H9 (cell line): ENCODE data around the gene DCHS2. TPM values are rescaled to one million over a fixed set of nuclear protein-coding genes. Genes with fewer than 3 reads are reported as not detected.

Experiments used
- DNase-seq: peaks from one replicate; pipeline ENCODE4 v3.0.0-alpha.2; 2017
- H2AFZ ChIP-seq: one replicate; pipeline ENCODE4 v1.6.1; 2013; ENCODE audit warnings: mild to moderate bottlenecking, low read length, control low read depth, moderate library complexity
- H2AK5ac ChIP-seq: 2 replicates; pipeline ENCODE4 v1.6.1; 2013; ENCODE audit warnings: low read length, control low read depth, mixed read lengths; ENCODE audit not compliant: insufficient read length
- H2BK120ac ChIP-seq: one replicate; pipeline ENCODE4 v1.6.1; 2013; ENCODE audit warnings: low read depth, mild to moderate bottlenecking, low read length, control low read depth, inconsistent platforms; ENCODE audit not compliant: poor library complexity, severe bottlenecking
- H2BK12ac ChIP-seq: 2 replicates; pipeline ENCODE4 v1.6.1; 2013; ENCODE audit warnings: low read length, control low read depth, mixed read lengths, low read depth; ENCODE audit not compliant: insufficient read length
- H2BK15ac ChIP-seq: 2 replicates; pipeline ENCODE4 v1.6.1; 2013; ENCODE audit warnings: low read depth, low read length, control low read depth
- H2BK20ac ChIP-seq: one replicate; pipeline ENCODE4 v1.6.1; 2013; ENCODE audit warnings: low read depth, mild to moderate bottlenecking, low read length, control low read depth, inconsistent platforms; ENCODE audit not compliant: poor library complexity, severe bottlenecking
- H2BK5ac ChIP-seq: 2 replicates; pipeline ENCODE4 v1.6.1; 2013; ENCODE audit warnings: low read length, control low read depth, mixed read lengths; ENCODE audit not compliant: insufficient read length
- H3K14ac ChIP-seq: 2 replicates; pipeline ENCODE4 v1.6.1; 2013; ENCODE audit warnings: low read length, control low read depth; ENCODE audit not compliant: insufficient read depth
- H3K18ac ChIP-seq: 2 replicates; pipeline ENCODE4 v1.6.1; 2013; ENCODE audit warnings: low read depth, mild to moderate bottlenecking, mixed read lengths, low read length, control low read depth; ENCODE audit not compliant: insufficient read length
- H3K23ac ChIP-seq: 2 replicates; pipeline ENCODE4 v1.6.1; 2013; ENCODE audit warnings: low read length, control low read depth, mixed read lengths, low read depth; ENCODE audit not compliant: insufficient read length
- H3K23me2 ChIP-seq: 2 replicates; pipeline ENCODE4 v1.6.1; 2013; ENCODE audit warnings: low read depth, mild to moderate bottlenecking, mixed read lengths, low read length, control low read depth; ENCODE audit not compliant: insufficient read length, poor library complexity, severe bottlenecking
- H3K27ac ChIP-seq: 2 replicates; pipeline ENCODE4 v1.5.1; 2013; ENCODE audit warnings: low read length, control low read depth, mixed read lengths, low read depth; ENCODE audit not compliant: insufficient read length
- H3K27me3 ChIP-seq: 2 replicates; pipeline ENCODE4 v1.6.1; 2013; ENCODE audit warnings: low read length, control low read depth, inconsistent platforms; ENCODE audit not compliant: insufficient read depth
- H3K4ac ChIP-seq: 2 replicates; pipeline ENCODE4 v1.6.1; 2013; ENCODE audit warnings: low read depth, mild to moderate bottlenecking, control low read depth, inconsistent platforms, low read length, moderate library complexity
- H3K4me1 ChIP-seq: 2 replicates; pipeline ENCODE4 v1.6.1; 2013; ENCODE audit warnings: low read length, control low read depth, inconsistent platforms; ENCODE audit not compliant: insufficient read depth
- H3K4me2 ChIP-seq: 2 replicates; pipeline ENCODE4 v1.6.1; 2013; ENCODE audit warnings: low read length, control low read depth, mixed read lengths; ENCODE audit not compliant: insufficient read length, insufficient read depth
- H3K56ac ChIP-seq: 2 replicates; pipeline ENCODE4 v1.6.1; 2013; ENCODE audit warnings: low read depth, mild to moderate bottlenecking, mixed read lengths, low read length, control low read depth; ENCODE audit not compliant: insufficient read length
- H3K79me1 ChIP-seq: 2 replicates; pipeline ENCODE4 v1.6.1; 2013; ENCODE audit warnings: low read depth, mild to moderate bottlenecking, moderate library complexity, low read length, control low read depth, inconsistent platforms; ENCODE audit not compliant: insufficient read depth, poor library complexity, severe bottlenecking
- H3K79me2 ChIP-seq: 2 replicates; pipeline ENCODE4 v1.6.1; 2013; ENCODE audit warnings: low read length, control low read depth, inconsistent platforms; ENCODE audit not compliant: insufficient read depth
- H3K9ac ChIP-seq: 2 replicates; pipeline ENCODE4 v1.6.1; 2013; ENCODE audit warnings: low read length, control low read depth, mixed read lengths; ENCODE audit not compliant: insufficient read length; ENCODE audit errors: extremely low read depth
- H3K9me3 ChIP-seq: one replicate; pipeline ENCODE4 v1.6.1; 2013; ENCODE audit warnings: low read depth, low read length, inconsistent platforms; ENCODE audit not compliant: control insufficient read depth
- H3T11ph ChIP-seq: one replicate; pipeline ENCODE4 v1.6.1; 2013; ENCODE audit warnings: mild to moderate bottlenecking, low read length, control low read depth, inconsistent platforms
- H4K20me1 ChIP-seq: one replicate; pipeline ENCODE4 v1.6.1; 2013; ENCODE audit not compliant: control insufficient read depth, insufficient read length, insufficient read depth
- H4K5ac ChIP-seq: 2 replicates; pipeline ENCODE4 v1.6.1; 2013; ENCODE audit warnings: low read depth, mild to moderate bottlenecking, mixed read lengths, low read length, control low read depth; ENCODE audit not compliant: insufficient read length
- H4K8ac ChIP-seq: replicated peaks from 2 replicates; pipeline ENCODE4 v1.6.1; 2013; ENCODE audit warnings: low read length, control low read depth, mixed read lengths, low read depth; ENCODE audit not compliant: insufficient read length
- H4K91ac ChIP-seq: 2 replicates; pipeline ENCODE4 v1.6.1; 2013; ENCODE audit warnings: low read depth, mild to moderate bottlenecking, moderate library complexity, mixed read lengths, low read length, control low read depth; ENCODE audit not compliant: insufficient read length
- H3K27ac Mint-ChIP-seq, 3 experiments: 2 replicates in 2 of 3; 3 replicates in 1 of 3; pipeline ENCODE4 v1.8.0; 2020 to 2021; ENCODE audit warnings: mixed read lengths in 3 of 3, mild to moderate bottlenecking in 1 of 3, moderate library complexity in 1 of 3
- H3K27me3 Mint-ChIP-seq: 2 replicates; pipeline ENCODE4 v1.8.0; 2021; ENCODE audit warnings: low read depth, mild to moderate bottlenecking, moderate library complexity, mixed read lengths
- H3K36me3 Mint-ChIP-seq, 3 experiments: 2 replicates in 2 of 3; 3 replicates in 1 of 3; pipeline ENCODE4 v1.8.0; 2020 to 2021; ENCODE audit warnings: low read depth in 3 of 3, mixed read lengths in 3 of 3; ENCODE audit not compliant: insufficient read depth in 1 of 3
- H3K4me1 Mint-ChIP-seq, 2 experiments: 2 replicates each; pipeline ENCODE4 v1.8.0; 2020; ENCODE audit warnings: mixed read lengths in 2 of 2
- H3K4me3 Mint-ChIP-seq, 2 experiments: 2 replicates in 1 of 2; 3 replicates in 1 of 2; pipeline ENCODE4 v1.8.0; 2020 to 2021; ENCODE audit warnings: mild to moderate bottlenecking in 2 of 2, mixed read lengths in 2 of 2, moderate library complexity in 1 of 2
- H3K9me3 Mint-ChIP-seq, 2 experiments: 2 replicates in 1 of 2; 3 replicates in 1 of 2; pipeline ENCODE4 v1.8.0; 2020; ENCODE audit warnings: mild to moderate bottlenecking in 2 of 2, mixed read lengths in 2 of 2, moderate library complexity in 1 of 2
- CTCF ChIP-seq: fragments of 200-600 bp; sonication (generic); conservative IDR thresholded peaks from 3 replicates; pipeline ENCODE4 v1.8.0; 2021; ENCODE audit warnings: antibody characterized with exemption, mild to moderate bottlenecking
- WGBS: extraction: QIAGEN DNeasy Blood & Tissue Kit; methylation state at CpG from one replicate; pipeline ENCODE4 v1.1.7; 2013; ENCODE audit warnings: missing lambda C conversion rate, low lambda C conversion rate, mixed read lengths; ENCODE audit not compliant: insufficient read length; ENCODE audit errors: extremely low coverage; 5-methylcytosine and 5-hydroxymethylcytosine counted together
- total RNA-seq: library from RNA; stranded (reverse); gene quantifications from 2 replicates; pipeline ENCODE4 v1.2.1, GENCODE V29; 2021

The DCHS2 gene
- total RNA-seq, 1 experiment from 2014 or later, result 0.57 TPM

- H3K23me2 ChIP-seq, result no peaks in the 10 kb centered on the region
- no peak overlapping the region for H3K56ac ChIP-seq
- H3K4me1 Mint-ChIP-seq, result peaks cover 3 to 4% of the 10 kb centered on the region in 2 experiments
- no peaks in the 10 kb centered on the region for H3K79me2 ChIP-seq
- H3K36me3 Mint-ChIP-seq, result no peaks in the 10 kb centered on the region
- H3K27me3 ChIP-seq, result no peaks in the 10 kb centered on the region
- H4K5ac ChIP-seq, result no peak overlapping the region
- no CpG with 5 or more reads among the region's 2 CpGs for WGBS
- no peak overlapping the region for H4K8ac ChIP-seq
- H2BK12ac ChIP-seq, result no peak overlapping the region
- no peaks in the 10 kb centered on the region for H4K20me1 ChIP-seq
- no peak overlapping the region for H2AFZ ChIP-seq
- no peaks in the 10 kb centered on the region for H3K9me3 ChIP-seq
- H3K14ac ChIP-seq, result no peak overlapping the region
- H3K9ac ChIP-seq, result no peak overlapping the region
- H3K4me3 Mint-ChIP-seq, result no peak overlapping the region
- H2BK120ac ChIP-seq, result no peak overlapping the region
- H3K18ac ChIP-seq, result no peak overlapping the region
- no peak overlapping the region for H2BK5ac ChIP-seq
- no peak overlapping the region for H3K4ac ChIP-seq
- no peak overlapping the region for H3K27ac ChIP-seq
- H3T11ph ChIP-seq, result no peak overlapping the region
- no peaks in the 10 kb centered on the region for H3K9me3 Mint-ChIP-seq
- TF ChIP-seq CTCF, result peak; percentile 68
- H3K4me2 ChIP-seq, result no peak overlapping the region
- H2BK20ac ChIP-seq, result no peak overlapping the region
- no peaks in the 10 kb centered on the region for H3K4me1 ChIP-seq
- no peaks in the 10 kb centered on the region for H3K27me3 Mint-ChIP-seq
- H4K91ac ChIP-seq, result no peak overlapping the region
- no peak overlapping the region for H2BK15ac ChIP-seq
- H3K79me1 ChIP-seq, result no peaks in the 10 kb centered on the region
- no peak overlapping the region for H2AK5ac ChIP-seq
- no peak overlapping the region; a peak in 1 of 7 replicates for H3K27ac Mint-ChIP-seq
- no peak for DNase-seq
- no peak overlapping the region for H3K23ac ChIP-seq
Measured at GRCh38 chr4:154349829-154350228, 141.8 kb downstream of the DCHS2 start.
